Prostate gland (tissue), 2 donors: ENCODE measurements around the gene AFF1.

ENCODE experiments used
- POLR2A ChIP-seq: fragments of 450-650 bp; IDR thresholded peaks from one replicate; pipeline ENCODE4 v1.6.1; 2016; ENCODE audit warnings: antibody characterized with exemption, mild to moderate bottlenecking
- POLR2AphosphoS5 ChIP-seq: sonication (generic); formaldehyde crosslinking; IDR thresholded peaks from one replicate; pipeline ENCODE4 v1.6.1; 2017; ENCODE audit warnings: antibody characterized with exemption
- TF ChIP-seq, protein P1 (sequence below), 4 experiments: fragments of 200-600 bp in 2 of 4; fragments of 450-650 bp in 2 of 4; sonication (generic) in 2 of 4; IDR thresholded peaks; 1 replicate in 3 of 4; 2 replicates in 1 of 4; pipeline ENCODE4 v1.5.1; 2016 to 2019; ENCODE audit warnings: antibody characterized with exemption in 4 of 4, mild to moderate bottlenecking in 2 of 4, moderate library complexity in 2 of 4

DNA sequence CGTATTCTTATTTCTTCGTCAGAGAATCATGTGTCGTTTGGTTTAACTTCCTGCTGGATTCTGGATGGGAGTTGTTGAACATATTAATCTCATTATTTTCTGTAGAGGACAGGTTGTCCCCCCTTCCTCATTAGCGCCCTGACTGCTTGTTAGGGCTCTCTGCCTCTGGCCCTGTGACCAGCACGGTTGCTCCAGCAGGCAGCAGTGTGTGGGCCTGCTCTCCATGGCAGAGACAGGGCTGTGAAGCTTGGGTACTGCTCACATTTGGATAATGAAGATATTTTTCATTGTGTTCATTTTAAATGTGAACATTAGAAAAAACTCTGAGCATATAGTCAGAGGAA is 182.9 kb downstream of the AFF1 start:
- TF ChIP-seq, protein P1, sequence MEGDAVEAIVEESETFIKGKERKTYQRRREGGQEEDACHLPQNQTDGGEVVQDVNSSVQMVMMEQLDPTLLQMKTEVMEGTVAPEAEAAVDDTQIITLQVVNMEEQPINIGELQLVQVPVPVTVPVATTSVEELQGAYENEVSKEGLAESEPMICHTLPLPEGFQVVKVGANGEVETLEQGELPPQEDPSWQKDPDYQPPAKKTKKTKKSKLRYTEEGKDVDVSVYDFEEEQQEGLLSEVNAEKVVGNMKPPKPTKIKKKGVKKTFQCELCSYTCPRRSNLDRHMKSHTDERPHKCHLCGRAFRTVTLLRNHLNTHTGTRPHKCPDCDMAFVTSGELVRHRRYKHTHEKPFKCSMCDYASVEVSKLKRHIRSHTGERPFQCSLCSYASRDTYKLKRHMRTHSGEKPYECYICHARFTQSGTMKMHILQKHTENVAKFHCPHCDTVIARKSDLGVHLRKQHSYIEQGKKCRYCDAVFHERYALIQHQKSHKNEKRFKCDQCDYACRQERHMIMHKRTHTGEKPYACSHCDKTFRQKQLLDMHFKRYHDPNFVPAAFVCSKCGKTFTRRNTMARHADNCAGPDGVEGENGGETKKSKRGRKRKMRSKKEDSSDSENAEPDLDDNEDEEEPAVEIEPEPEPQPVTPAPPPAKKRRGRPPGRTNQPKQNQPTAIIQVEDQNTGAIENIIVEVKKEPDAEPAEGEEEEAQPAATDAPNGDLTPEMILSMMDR (IDR thresholded peaks at IDR 0.05), result no peak
- TF ChIP-seq POLR2AphosphoS5 (no peak), POLR2A (no peak)
